ENCODE results near the gene KLK6. TPM values are rescaled to one million over a fixed set of nuclear protein-coding genes. Genes with fewer than 3 reads are reported as not detected.

KLK6 gene
- total and polyA plus RNA-seq, 2 of the 13 experiments (the other 11 are each of a cell fraction or from before 2014, with no cell fraction given): 0.15 to 1.8 TPM

- WGBS (ENCODE audit: low lambda C conversion rate): 4% methylated on average over 12 of the region's 12 CpGs
- Histone ChIP-seq H3K27ac (ENCODE audit: extremely low read length, insufficient read depth, low read length) (no peak overlapping the region), H3K9me3 (ENCODE audit: low read length) (no peaks in the 10 kb centered on the region), H3K27me3 (ENCODE audit: control insufficient read depth in 1 of 2, insufficient read depth in 2 of 2, low read length in 2 of 2) (peaks cover 0 to 2% of the 10 kb centered on the region in 2 experiments; a peak in 2 of 5 replicates), H3K36me3 (replicated peaks in 1 of 2; ENCODE audit: control insufficient read depth in 1 of 2, insufficient read depth in 2 of 2, low read length in 2 of 2) (no peaks in the 10 kb centered on the region), H2AFZ (ENCODE audit: low read length) (no peak overlapping the region), H3K4me3 (replicated peaks in 1 of 3; ENCODE audit: insufficient read depth in 1 of 3, low read depth in 2 of 3, low read length in 3 of 3) (no peak overlapping the region), H3K4me2 (ENCODE audit: low read depth, low read length) (no peak overlapping the region), H3K9ac (ENCODE audit: insufficient read depth, low read depth, low read length) (no peak overlapping the region), H4K20me1 (ENCODE audit: insufficient read depth, low read length) (no peaks in the 10 kb centered on the region), H3K4me1 (ENCODE audit: insufficient read depth, low read length) (no peaks in the 10 kb centered on the region), H3K79me2 (ENCODE audit: insufficient read depth, low read length) (no peaks in the 10 kb centered on the region)
- ATAC-seq (peak; percentile 38), FAIRE-seq (no peak), DNase-seq (ENCODE audit: low spot score) (no peak)
- ChIA-PET CTCF (ENCODE audit: low intra/inter-chr PET ratio, low total read pairs) (interaction anchor here (1.1 to 1.3 kb wide), 4 partner anchors 15 to 252 kb away, joined by 3 to 5 read pairs (median 4); no protein-coding TSS in a partner anchor), POLR2A (interaction anchor here (0.6 kb wide), 1 partner anchor 118 kb away, joined by 3 read pairs; no protein-coding TSS in a partner anchor)
- in situ Hi-C loops (cut with HindIII; ENCODE audit: extremely low pct_ligation_motif_present, low pct_unique_long_range_greater_than_20kb): no loop called here
- intact Hi-C loops (cut with micrococcal nuclease; ENCODE audit: unreplicated experiment): no loop called here
- no TSS peak for BruUV-seq (replicated peaks)
- no peak for TF ChIP-seq PRDM4 (CRISPR knock-in tag; IDR thresholded peaks at IDR 0.05; ENCODE audit: borderline replicate concordance)
- no peak for TF ChIP-seq PBX2 (CRISPR knock-in tag; IDR thresholded peaks at IDR 0.05)
- TF ChIP-seq MXI1 (IDR thresholded peaks at IDR 0.05; ENCODE audit: borderline replicate concordance, low read depth, low read length): no peak
- no peak for TF ChIP-seq ZNF766 (CRISPR knock-in tag; IDR thresholded peaks at IDR 0.05; ENCODE audit: borderline replicate concordance)
- TF ChIP-seq ZNF263 (CRISPR knock-in tag; IDR thresholded peaks at IDR 0.05): no peak
- no peak for TF ChIP-seq ZNF484 (CRISPR knock-in tag; IDR thresholded peaks at IDR 0.05; ENCODE audit: borderline replicate concordance, low read depth)
- TF ChIP-seq KAT8 (CRISPR knock-in tag; IDR thresholded peaks at IDR 0.05): no peak
- no peak for TF ChIP-seq ZNF7 (CRISPR knock-in tag; IDR thresholded peaks at IDR 0.05)
- no peak for TF ChIP-seq NPAS2 (CRISPR knock-in tag; IDR thresholded peaks at IDR 0.05; ENCODE audit: borderline replicate concordance)
- TF ChIP-seq MAFG (CRISPR knock-in tag; IDR thresholded peaks at IDR 0.05): no peak
- no peak for TF ChIP-seq E2F1 (CRISPR knock-in tag; IDR thresholded peaks at IDR 0.05)
- no peak for TF ChIP-seq HCFC1 (IDR thresholded peaks at IDR 0.05; ENCODE audit: low read depth, low read length)
- TF ChIP-seq MEIS2 (CRISPR knock-in tag; IDR thresholded peaks at IDR 0.05): no peak
- TF ChIP-seq ZNF441 (CRISPR knock-in tag; IDR thresholded peaks at IDR 0.05; ENCODE audit: borderline replicate concordance): no peak
- TF ChIP-seq THYN1 (CRISPR knock-in tag; IDR thresholded peaks at IDR 0.05; ENCODE audit: borderline replicate concordance, low read depth): no peak
- TF ChIP-seq IKZF4 (CRISPR knock-in tag; IDR thresholded peaks at IDR 0.05; ENCODE audit: borderline replicate concordance, low read depth, not compliant biosample characterization): no peak
These were observed 47.7 kb downstream of the KLK6 start for GRCh38 chr19:50921426-50922316.

All from HepG2 (cell line).